A673 (cell line): ENCODE results near the gene TTC9B. TPM values are rescaled to one million over a fixed set of nuclear protein-coding genes. Genes with fewer than 3 reads are reported as not detected.

Experiments
- BruUV-seq: library from RNA; stranded (reverse); fragments of 400-500 nt; replicated peaks from 2 replicates; lab custom pipeline; 2021; lab: Mats Ljungman, UMichigan
- CTCF ChIA-PET: fragments of 300-600 bp; sonication (Branson Sonifier 250); formaldehyde crosslinking; loops from one replicate; lab custom pipeline; 2022; ENCODE audit warnings: antibody characterized with exemption; lab: Charles Lee
- POLR2A ChIA-PET: fragments of 300-600 bp; sonication (Branson Sonifier 250); formaldehyde crosslinking; loops from one replicate; lab custom pipeline; 2022; ENCODE audit warnings: antibody characterized with exemption; ENCODE audit not compliant: low non-redundant PET; lab: Charles Lee
- DNase-seq: peaks from one replicate; pipeline ENCODE4 v3.0.0-alpha.2; 2015; ENCODE audit warnings: low spot score
- H3K27ac ChIP-seq: fragments of 200-600 bp; sonication (generic); 2 replicates; pipeline ENCODE4 v1.5.1; 2016; ENCODE audit warnings: mixed run types, low read depth, mild to moderate bottlenecking, mixed read lengths, antibody characterized with exemption, low read length; ENCODE audit not compliant: poor library complexity, severe bottlenecking
- H3K27me3 ChIP-seq: fragments of 200-600 bp; sonication (generic); replicated peaks from 2 replicates; pipeline ENCODE4 v1.6.1; 2017; ENCODE audit warnings: mixed run types, low read depth, mild to moderate bottlenecking, mixed read lengths, antibody characterized with exemption, low read length; ENCODE audit not compliant: insufficient read depth, poor library complexity
- H3K36me3 ChIP-seq: fragments of 200-600 bp; sonication (generic); 2 replicates; pipeline ENCODE4 v1.6.1; 2016; ENCODE audit warnings: mixed run types, mild to moderate bottlenecking, mixed read lengths, antibody characterized with exemption, low read length; ENCODE audit not compliant: insufficient read depth, poor library complexity, severe bottlenecking
- H3K4me1 ChIP-seq: fragments of 200-600 bp; sonication (generic); 2 replicates; pipeline ENCODE4 v1.6.1; 2017; ENCODE audit warnings: mixed run types, mild to moderate bottlenecking, mixed read lengths, antibody characterized with exemption, low read length; ENCODE audit not compliant: insufficient read depth, poor library complexity, severe bottlenecking
- H3K4me3 ChIP-seq: fragments of 200-600 bp; sonication (generic); 2 replicates; pipeline ENCODE4 v1.5.1; 2016; ENCODE audit warnings: low read depth, mixed run types, mild to moderate bottlenecking, mixed read lengths, low read length; ENCODE audit not compliant: poor library complexity, severe bottlenecking
- H3K9me3 ChIP-seq: fragments of 200-600 bp; sonication (generic); 2 replicates; pipeline ENCODE4 v1.6.1; 2016; ENCODE audit warnings: mixed run types, low read depth, mild to moderate bottlenecking, mixed read lengths, antibody characterized with exemption, low read length; ENCODE audit not compliant: poor library complexity, severe bottlenecking
- CTCF ChIP-seq: fragments of 300-800, 200-600 bp; sonication (generic); conservative IDR thresholded peaks from 2 replicates; pipeline ENCODE4 v1.5.1; 2017; ENCODE audit warnings: low read depth, mild to moderate bottlenecking, antibody characterized with exemption, low read length, moderate library complexity, mixed read lengths
- EZH2 ChIP-seq: fragments of 200-600 bp; sonication (generic); IDR thresholded peaks from 2 replicates; pipeline ENCODE4 v1.6.1; 2017; ENCODE audit warnings: borderline replicate concordance, low read depth, mild to moderate bottlenecking, mixed read lengths, antibody characterized with exemption, low read length; ENCODE audit not compliant: poor library complexity, severe bottlenecking
- intact Hi-C: fragments of 100-400 bp; cut with micrococcal nuclease; formaldehyde crosslinking; loops from one replicate; pipeline ENCODE4 v1.10.0; 2022; ENCODE audit not compliant: unreplicated experiment
- total RNA-seq: library from RNA; stranded (reverse); gene quantifications from 2 replicates; pipeline ENCODE4 v1.2.3, GENCODE V29; 2021

The TTC9B gene
- total RNA-seq, 1 experiment from 2014 or later = not detected

- Histone ChIP-seq H3K36me3 (no peaks in the 10 kb centered on the region), H3K4me1 (no peaks in the 10 kb centered on the region), H3K27me3 (no peaks in the 10 kb centered on the region), H3K9me3 (no peaks in the 10 kb centered on the region), H3K27ac (no peak overlapping the region), H3K4me3 (no peak overlapping the region)
- ChIA-PET POLR2A (no interaction called here), CTCF (no interaction called here)
- no TSS peak for BruUV-seq
- DNase-seq = no peak
- TF ChIP-seq CTCF (no peak), EZH2 (no peak)
- intact Hi-C loops = no loop called here
These were observed 9.6 kb downstream of the TTC9B start for GRCh38 chr19:40208602-40209001.

GRCh38 chr19:40205760-40206159, 12.4 kb downstream of the TTC9B start:
- Histone ChIP-seq H3K36me3 (no peaks in the 10 kb centered on the region), H3K4me3 (no peak overlapping the region), H3K4me1 (no peaks in the 10 kb centered on the region), H3K9me3 (no peaks in the 10 kb centered on the region), H3K27me3 (no peaks in the 10 kb centered on the region), H3K27ac (no peak overlapping the region)
- TF ChIP-seq CTCF = no peak
- TF ChIP-seq EZH2 = no peak
- POLR2A ChIA-PET = no interaction called here
- DNase-seq = no peak
- CTCF ChIA-PET = no interaction called here
- BruUV-seq = no TSS peak
- intact Hi-C loops = no loop called here

GRCh38 chr19:40204381-40204780, 13.8 kb downstream of the TTC9B start:
- no peaks in the 10 kb centered on the region for H3K36me3 ChIP-seq
- H3K4me3 ChIP-seq = no peak overlapping the region
- ChIA-PET CTCF (no interaction called here), POLR2A (no interaction called here)
- no peaks in the 10 kb centered on the region for H3K9me3 ChIP-seq
- H3K4me1 ChIP-seq = no peaks in the 10 kb centered on the region
- BruUV-seq = no TSS peak
- DNase-seq = no peak
- intact Hi-C loops = no loop called here
- no peaks in the 10 kb centered on the region for H3K27me3 ChIP-seq
- no peak overlapping the region for H3K27ac ChIP-seq
- TF ChIP-seq CTCF = no peak
- no peak for TF ChIP-seq EZH2
